GM23338 (cell line): ENCODE measurements around the gene KRT15. TPM values are rescaled to one million over a fixed set of nuclear protein-coding genes. Genes with fewer than 3 reads are reported as not detected.

Source experiments
- ATAC-seq: fragments of 200-7000 bp; cut with Tn5 transposase; 3 replicates; pipeline ENCODE4 v1.9.1; 2020
- DNase-seq: peaks from one replicate; pipeline ENCODE4 v3.0.0-alpha.2; 2015; ENCODE audit warnings: low spot score
- H2AFZ ChIP-seq: fragments of 200-600 bp; sonication (generic); 2 replicates; pipeline ENCODE4 v1.8.0; 2016; ENCODE audit warnings: antibody characterized with exemption, mild to moderate bottlenecking, moderate library complexity
- H3F3A ChIP-seq: fragments of 200-600 bp; sonication (generic); replicated peaks from 2 replicates; pipeline ENCODE4 v1.8.0; 2017; ENCODE audit warnings: antibody characterized with exemption, mixed run types, low read depth
- H3K27ac ChIP-seq: fragments of 200-600 bp; sonication (generic); 2 replicates; pipeline ENCODE4 v1.6.1; 2016; ENCODE audit warnings: low read depth
- H3K27me3 ChIP-seq: fragments of 200-600 bp; sonication (generic); 2 replicates; pipeline ENCODE4 v1.8.0; 2016; ENCODE audit warnings: mild to moderate bottlenecking, mixed run types, moderate library complexity; ENCODE audit not compliant: insufficient read depth
- H3K36me3 ChIP-seq: fragments of 200-600 bp; sonication (generic); 2 replicates; pipeline ENCODE4 v1.8.0; 2016; ENCODE audit warnings: mild to moderate bottlenecking; ENCODE audit not compliant: insufficient read depth
- H3K4me1 ChIP-seq: fragments of 200-600 bp; sonication (generic); 2 replicates; pipeline ENCODE4 v1.8.0; 2016; ENCODE audit warnings: mild to moderate bottlenecking, moderate library complexity; ENCODE audit not compliant: insufficient read depth
- H3K4me2 ChIP-seq: fragments of 200-600 bp; sonication (generic); 2 replicates; pipeline ENCODE4 v1.7.1; 2017; ENCODE audit warnings: mixed run types
- H3K4me3 ChIP-seq: fragments of 200-600 bp; sonication (generic); 2 replicates; pipeline ENCODE4 v1.6.1; 2016; ENCODE audit warnings: mixed run types
- H3K79me2 ChIP-seq: fragments of 200-600 bp; sonication (generic); replicated peaks from 2 replicates; pipeline ENCODE4 v1.8.0; 2017; ENCODE audit warnings: mild to moderate bottlenecking; ENCODE audit not compliant: insufficient read depth
- H3K9me2 ChIP-seq: fragments of 200-600 bp; sonication (generic); 2 replicates; pipeline ENCODE4 v1.8.0; 2017; ENCODE audit not compliant: insufficient read depth
- H4K20me1 ChIP-seq: fragments of 200-600 bp; sonication (generic); replicated peaks from 2 replicates; pipeline ENCODE4 v1.8.0; 2017; ENCODE audit warnings: mild to moderate bottlenecking; ENCODE audit not compliant: insufficient read depth
- H3K27ac Mint-ChIP-seq: 2 replicates; pipeline ENCODE4 v1.8.0; 2020; ENCODE audit warnings: inconsistent platforms, mild to moderate bottlenecking, moderate library complexity, mixed read lengths
- H3K27me3 Mint-ChIP-seq: 3 replicates; pipeline ENCODE4 v1.8.0; 2022; ENCODE audit warnings: low read depth, mild to moderate bottlenecking, moderate library complexity, mixed read lengths, inconsistent platforms; ENCODE audit not compliant: insufficient read depth, poor library complexity
- H3K36me3 Mint-ChIP-seq: 3 replicates; pipeline ENCODE4 v1.8.0; 2021; ENCODE audit warnings: low read depth, mild to moderate bottlenecking, inconsistent platforms, moderate library complexity, mixed read lengths
- H3K4me1 Mint-ChIP-seq: 3 replicates; pipeline ENCODE4 v1.8.0; 2020; ENCODE audit warnings: mild to moderate bottlenecking, inconsistent platforms, mixed read lengths
- H3K4me3 Mint-ChIP-seq: 3 replicates; pipeline ENCODE4 v1.8.0; 2021; ENCODE audit warnings: moderate library complexity, mild to moderate bottlenecking, inconsistent platforms, mixed read lengths
- H3K9me3 Mint-ChIP-seq: 3 replicates; pipeline ENCODE4 v1.8.0; 2020; ENCODE audit warnings: moderate library complexity, mild to moderate bottlenecking, inconsistent platforms, mixed read lengths
- CREB1 ChIP-seq: fragments of 250-450 bp; sonication (Bioruptor Pico); IDR thresholded peaks from 2 replicates; pipeline ENCODE4 v1.5.0; 2020; ENCODE audit warnings: low read depth, mild to moderate bottlenecking, moderate library complexity
- CTCF ChIP-seq, 2 experiments: fragments of 200-600 bp in 1 of 2; sonication (generic) in 1 of 2; conservative IDR thresholded peaks; 2 replicates each; pipeline versions ENCODE4 v1.5.1 to v1.6.1; 2016 to 2017; ENCODE audit warnings: antibody characterized with exemption in 2 of 2, low read depth in 2 of 2, mild to moderate bottlenecking in 2 of 2, moderate library complexity in 1 of 2
- ETS1 ChIP-seq: IDR thresholded peaks from 2 replicates; pipeline ENCODE4 v1.6.1; 2016; ENCODE audit warnings: antibody characterized with exemption
- EZH2 ChIP-seq: fragments of 200-600 bp; sonication (generic); IDR thresholded peaks from one replicate; pipeline ENCODE4 v1.8.0; 2017; ENCODE audit warnings: antibody characterized with exemption, mild to moderate bottlenecking, low read depth; ENCODE audit not compliant: unreplicated experiment
- EZH2phosphoT487 ChIP-seq: fragments of 200-600 bp; sonication (generic); IDR thresholded peaks from one replicate; pipeline ENCODE4 v1.8.1; 2018; ENCODE audit warnings: antibody characterized with exemption; ENCODE audit not compliant: unreplicated experiment
- JUNB ChIP-seq: IDR thresholded peaks from one replicate; pipeline ENCODE4 v1.6.1; 2016; ENCODE audit warnings: antibody characterized with exemption; ENCODE audit not compliant: unreplicated experiment
- NANOG ChIP-seq: IDR thresholded peaks from 2 replicates; pipeline ENCODE4 v1.6.1; 2016; ENCODE audit warnings: antibody characterized with exemption, borderline replicate concordance
- POLR2AphosphoS5 ChIP-seq: IDR thresholded peaks from 2 replicates; pipeline ENCODE4 v1.6.1; 2016; ENCODE audit warnings: antibody characterized with exemption, low read depth
- REST ChIP-seq: IDR thresholded peaks from one replicate; pipeline ENCODE4 v1.6.1; 2018; ENCODE audit warnings: antibody characterized with exemption; ENCODE audit not compliant: unreplicated experiment
- STAT1 ChIP-seq: IDR thresholded peaks from one replicate; pipeline ENCODE4 v1.6.1; 2016; ENCODE audit warnings: antibody characterized with exemption; ENCODE audit not compliant: unreplicated experiment
- ZNF114 ChIP-seq: fragments of 250-450 bp; sonication (Bioruptor Pico); IDR thresholded peaks from 2 replicates; pipeline ENCODE4 v1.5.0; 2020; ENCODE audit warnings: mild to moderate bottlenecking, moderate library complexity
- ZNF331 ChIP-seq: fragments of 250-450 bp; sonication (Bioruptor Pico); IDR thresholded peaks from 2 replicates; pipeline ENCODE4 v1.5.0; 2020; ENCODE audit warnings: low read depth, mild to moderate bottlenecking, moderate library complexity
- ZNF462 ChIP-seq: fragments of 250-450 bp; sonication (Bioruptor Pico); IDR thresholded peaks from 2 replicates; pipeline ENCODE4 v1.5.0; 2020; ENCODE audit warnings: mild to moderate bottlenecking, moderate library complexity
- polyA plus RNA-seq: library from polyadenylated mRNA; unstranded; fragments of >200 nt; fragmentation: Nextera tagmentation; extraction: Ambion mirVana; gene quantifications from 2 replicates; pipeline ENCODE4 v1.2.1, GENCODE V29; 2016
- total RNA-seq: library from RNA; depleted of rRNA; stranded (reverse); fragments of >200 nt; shearing (Covaris generic); gene quantifications from 2 replicates; pipeline ENCODE4 v1.2.3, GENCODE V29; 2014

The KRT15 gene
- total and polyA plus RNA-seq, 2 experiments from 2014 or later = 0.03 TPM; not detected in 1

GRCh38 chr17:41486316-41486715, 32.4 kb downstream of the KRT15 start:
- Histone ChIP-seq H3K9me2 (no peaks in the 10 kb centered on the region), H2AFZ (no peak overlapping the region), H3K4me2 (no peak overlapping the region), H3K4me1 (no peaks in the 10 kb centered on the region), H3K79me2 (no peaks in the 10 kb centered on the region), H3K4me3 (no peak overlapping the region), H4K20me1 (no peaks in the 10 kb centered on the region), H3K27ac (no peak overlapping the region), H3F3A (no peaks in the 10 kb centered on the region), H3K27me3 (no peaks in the 10 kb centered on the region), H3K36me3 (no peaks in the 10 kb centered on the region)
- ATAC-seq (no peak), DNase-seq (no peak)
- Mint-ChIP-seq H3K9me3 (no peaks in the 10 kb centered on the region), H3K27me3 (peaks cover 28% of the 10 kb centered on the region), H3K36me3 (no peaks in the 10 kb centered on the region), H3K4me3 (no peak overlapping the region), H3K4me1 (no peaks in the 10 kb centered on the region), H3K27ac (no peak overlapping the region)
- TF ChIP-seq POLR2AphosphoS5 (no peak), CTCF (conservative IDR thresholded peaks at IDR 0.05; ENCODE audit: low read depth in 2 of 2) (no peak), STAT1 (no peak), JUNB (no peak), ZNF462 (CRISPR knock-in tag) (no peak), CREB1 (CRISPR knock-in tag) (no peak), REST (no peak), EZH2phosphoT487 (no peak), ETS1 (no peak), EZH2 (no peak), ZNF114 (CRISPR knock-in tag) (no peak), ZNF331 (CRISPR knock-in tag) (no peak), NANOG (no peak)
